A549 (cell line): Measurements from ENCODE around the gene NLRP10. TPM values are rescaled to one million over a fixed set of nuclear protein-coding genes. Genes with fewer than 3 reads are reported as not detected.

Experiments used
- ATAC-seq, 2 experiments: fragments of 200-7000 bp in 1 of 2; fragments of >200 bp in 1 of 2; cut with Nextera tagmentation in 1 of 2; cut with Tn5 transposase in 1 of 2; 3 replicates each; pipeline versions ENCODE4 v1.8.0 to v1.9.1; 2018 to 2020; ENCODE audit warnings: mild to moderate bottlenecking in 1 of 2, moderate library complexity in 1 of 2
- CTCF ChIA-PET: fragments of 300-600 bp; sonication (Branson Sonifier 250); formaldehyde crosslinking; extraction: SDS; loops from one replicate; lab custom pipeline; 2021; ENCODE audit warnings: antibody characterized with exemption, inconsistent platforms; lab: Yijun Ruan, JAX
- POLR2A ChIA-PET: fragments of 350-600 bp; formaldehyde crosslinking; extraction: SDS; loops from one replicate; lab custom pipeline; 2021; ENCODE audit warnings: antibody characterized with exemption, inconsistent platforms; lab: Yijun Ruan, JAX
- DNase-seq, 2 experiments: peaks; one replicate each; pipeline versions ENCODE4 v3.0.0 to v3.0.0-alpha.2; 2011 to 2016; ENCODE audit warnings: low read depth in 1 of 2, low spot score in 1 of 2
- FAIRE-seq: peaks from 2 replicates; lab custom pipeline; 2011; peaks lifted over from hg19 to GRCh38; lab: Jason Lieb, UNC
- H3K27ac ChIP-seq, 2 experiments: fragments of >200 bp; sonication (Bioruptor Twin); formaldehyde crosslinking; 3 replicates each; pipeline ENCODE4 v1.5.1; 2016 to 2017
- H3K4me1 ChIP-seq: fragments of >200 bp; sonication (Bioruptor Twin); formaldehyde crosslinking; 3 replicates; pipeline ENCODE4 v1.6.1; 2016
- H3K4me2 ChIP-seq: fragments of >200 bp; sonication (Bioruptor Twin); formaldehyde crosslinking; 3 replicates; pipeline ENCODE4 v1.6.1; 2016
- H3K4me3 ChIP-seq: fragments of >200 bp; sonication (Bioruptor Twin); formaldehyde crosslinking; 3 replicates; pipeline ENCODE4 v1.5.1; 2016
- H3K9me3 ChIP-seq: fragments of >200 bp; sonication (Bioruptor Twin); formaldehyde crosslinking; 3 replicates; pipeline ENCODE4 v1.6.1; 2016
- ATOH8 ChIP-seq: fragments of 250-450 bp; sonication (Bioruptor Pico); IDR thresholded peaks from 2 replicates; pipeline ENCODE4 v1.5.0; 2020; ENCODE audit warnings: low read depth, mild to moderate bottlenecking, moderate library complexity
- CBX2 ChIP-seq: fragments of 200-600 bp; sonication (generic); IDR thresholded peaks from 2 replicates; pipeline ENCODE4 v1.6.1; 2016; ENCODE audit warnings: low read depth, mild to moderate bottlenecking, borderline replicate concordance
- CBX8 ChIP-seq: fragments of 200-600 bp; sonication (generic); IDR thresholded peaks from 2 replicates; pipeline ENCODE4 v1.6.1; 2016
- CEBPB ChIP-seq, 2 experiments: fragments of >200 bp in 1 of 2; sonication (Bioruptor Twin) in 1 of 2; formaldehyde crosslinking in 1 of 2; IDR thresholded peaks; 2 replicates each; pipeline ENCODE4 v1.6.1; 2012 to 2016
- CHD4 ChIP-seq: fragments of 200-600 bp; sonication (generic); IDR thresholded peaks from 2 replicates; pipeline ENCODE4 v1.6.1; 2016; ENCODE audit warnings: antibody characterized with exemption, mild to moderate bottlenecking, borderline replicate concordance
- FOXS1 ChIP-seq: fragments of 250-450 bp; sonication (Bioruptor Pico); IDR thresholded peaks from 2 replicates; pipeline ENCODE4 v1.5.0; 2020; ENCODE audit warnings: mild to moderate bottlenecking, moderate library complexity
- HEYL ChIP-seq: fragments of 250-450 bp; sonication (Bioruptor Pico); IDR thresholded peaks from 2 replicates; pipeline ENCODE4 v1.8.0; 2021; ENCODE audit warnings: mild to moderate bottlenecking, moderate library complexity
- KDM5A ChIP-seq: fragments of 200-600 bp; sonication (generic); IDR thresholded peaks from 2 replicates; pipeline ENCODE4 v1.6.1; 2016; ENCODE audit warnings: antibody characterized with exemption, mild to moderate bottlenecking
- PHF8 ChIP-seq: fragments of 200-600 bp; sonication (generic); IDR thresholded peaks from 2 replicates; pipeline ENCODE4 v1.6.1; 2016; ENCODE audit warnings: low read depth, mild to moderate bottlenecking, antibody characterized with exemption, moderate library complexity, borderline replicate concordance
- POLR2AphosphoS2 ChIP-seq: conservative IDR thresholded peaks from 2 replicates; pipeline ENCODE4 v1.6.1; 2012; ENCODE audit warnings: low read length, improper control_type of control experiment, inconsistent platforms
- RNF2 ChIP-seq: fragments of 200-600 bp; sonication (generic); IDR thresholded peaks from 2 replicates; pipeline ENCODE4 v1.6.1; 2016; ENCODE audit warnings: low read depth, mild to moderate bottlenecking, antibody characterized with exemption, moderate library complexity, borderline replicate concordance
- TFCP2L1 ChIP-seq: fragments of 250-450 bp; sonication (Bioruptor Pico); IDR thresholded peaks from 2 replicates; pipeline ENCODE4 v1.5.0; 2021; ENCODE audit warnings: mild to moderate bottlenecking
- ZC3H11A ChIP-seq: fragments of 450-650 bp; IDR thresholded peaks from 2 replicates; pipeline ENCODE4 v1.6.1; 2014; ENCODE audit warnings: antibody characterized with exemption, mild to moderate bottlenecking
- ZFP36 ChIP-seq: fragments of 450-650 bp; IDR thresholded peaks from 2 replicates; pipeline ENCODE4 v1.6.1; 2014; ENCODE audit warnings: borderline replicate concordance; ENCODE audit not compliant: partially characterized antibody
- ZNF302 ChIP-seq: fragments of 250-450 bp; sonication (Bioruptor Pico); IDR thresholded peaks from 2 replicates; pipeline ENCODE4 v1.9.0; 2021; ENCODE audit warnings: inconsistent platforms, mild to moderate bottlenecking, moderate library complexity
- WGBS: methylation state at CpG from one replicate; pipeline ENCODE4 v1.1.6; 2017; ENCODE audit errors: missing lambda C conversion rate; 5-methylcytosine and 5-hydroxymethylcytosine counted together
- polyA plus RNA-seq, 4 experiments: library from polyadenylated mRNA; depleted of rRNA in 3 of 4; stranded (reverse); fragments of >200 nt; fragmentation: RNase III in 1 of 4; extraction: RNeasy Plus Mini Kit Qiagen cat#74134 plus additional on column Dnase treatment in 1 of 4; gene quantifications; 2 replicates in 3 of 4; 3 replicates in 1 of 4; pipeline ENCODE4 v1.2.3, GENCODE V29; 2011 to 2017
- small RNA-seq, 6 experiments: library from RNA; depleted of rRNA; stranded (forward); fragments of <200 nt; gene quantifications; one replicate each; pipeline ENCODE3, GENCODE V24; 2012
- TF ChIP-seq, protein P1 (sequence below): IDR thresholded peaks from 2 replicates; pipeline ENCODE4 v1.6.1; 2012; ENCODE audit warnings: low read depth, borderline replicate concordance

Gene NLRP10
- polyA plus RNA-seq, 2 of the 4 experiments (the other 2 are of a cell fraction): not detected

GRCh38 chr11:7924536-7924935 lies 40.7 kb downstream of the NLRP10 start:
- no peak overlapping the region for H3K27ac ChIP-seq
- H3K9me3 ChIP-seq: no peaks in the 10 kb centered on the region
- DNase-seq (no peak), FAIRE-seq (no peak), ATAC-seq (no peak)
- ChIA-PET CTCF (interaction anchor here (0.6 to 0.7 kb wide), 3 partner anchors 16 to 748 kb away, joined by 3 to 4 read pairs (median 3); no protein-coding TSS in a partner anchor), POLR2A (no interaction called here)
- no peak overlapping the region for H3K4me3 ChIP-seq
- no peak for TF ChIP-seq CHD4
- no peak for TF ChIP-seq ATOH8
- TF ChIP-seq ZFP36: no peak
- TF ChIP-seq TFCP2L1 (CRISPR knock-in tag): no peak
- no peak for TF ChIP-seq PHF8
- no peak for TF ChIP-seq CEBPB (IDR thresholded peaks at IDR 0.05)
- TF ChIP-seq CBX2: no peak
- TF ChIP-seq KDM5A: no peak
- TF ChIP-seq RNF2: no peak
- TF ChIP-seq ZC3H11A: no peak
- TF ChIP-seq CBX8: no peak
- no peak for TF ChIP-seq POLR2AphosphoS2
- TF ChIP-seq ZNF302 (CRISPR knock-in tag): no peak
- 70% methylated on average over 2 of the region's 2 CpGs for WGBS
- no peaks in the 10 kb centered on the region for H3K4me1 ChIP-seq
- no peak overlapping the region for H3K4me2 ChIP-seq

DNA sequence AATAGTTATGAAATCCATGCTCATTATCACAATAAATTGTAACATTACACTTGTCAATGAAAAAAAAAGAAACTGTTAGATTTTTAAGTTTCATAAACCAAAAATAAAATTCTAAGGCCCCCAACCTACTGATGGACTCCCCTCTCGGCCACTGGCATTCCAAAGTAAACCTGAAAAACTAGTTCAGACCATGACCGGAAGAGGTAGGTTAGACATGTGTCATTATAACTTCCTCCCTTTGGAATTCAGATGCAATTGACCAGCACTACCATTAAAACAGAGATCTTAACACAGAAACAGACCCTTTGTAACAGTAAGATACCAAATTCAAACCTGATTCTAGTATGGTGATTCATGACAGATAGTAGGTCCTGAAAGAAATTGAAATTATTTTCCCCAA lies 47.1 kb downstream of the NLRP10 start:
- ChIA-PET POLR2A (no interaction called here), CTCF (interaction anchor here (0.8 kb wide), 1 partner anchor 69 kb away, joined by 3 read pairs; the partner anchor contains the start of gene EIF3F)
- DNase-seq (no peak), ATAC-seq (no peak), FAIRE-seq (no peak)
- H3K27ac ChIP-seq: no peak overlapping the region
- no peaks in the 10 kb centered on the region for H3K4me1 ChIP-seq
- no peak overlapping the region for H3K4me2 ChIP-seq
- 53% methylated on average over 2 of the region's 2 CpGs for WGBS
- H3K4me3 ChIP-seq: no peak overlapping the region
- no peak for TF ChIP-seq ZNF302 (CRISPR knock-in tag)
- TF ChIP-seq, protein P1, sequence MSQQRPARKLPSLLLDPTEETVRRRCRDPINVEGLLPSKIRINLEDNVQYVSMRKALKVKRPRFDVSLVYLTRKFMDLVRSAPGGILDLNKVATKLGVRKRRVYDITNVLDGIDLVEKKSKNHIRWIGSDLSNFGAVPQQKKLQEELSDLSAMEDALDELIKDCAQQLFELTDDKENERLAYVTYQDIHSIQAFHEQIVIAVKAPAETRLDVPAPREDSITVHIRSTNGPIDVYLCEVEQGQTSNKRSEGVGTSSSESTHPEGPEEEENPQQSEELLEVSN: no peak
- no peak for TF ChIP-seq CBX8
- no peak for TF ChIP-seq FOXS1
- TF ChIP-seq HEYL: no peak
- no peaks in the 10 kb centered on the region for H3K9me3 ChIP-seq

Small RNA genes within 50 kb of the gene (small RNA-seq; reads per million reads assigned to genes)
- 0 to 1.3 (median 0) reads per million in 6 experiments for gene COX6CP5

Other genes with a start within 250 kb of the NLRP10 start
- gene OR5P2, start 168.5 kb downstream of the NLRP10 start, polyA plus RNA-seq (2011; rRNA removed): not detected in 2 replicates
- gene OR5P2, start 168.5 kb downstream of the NLRP10 start, polyA plus RNA-seq (2017; fragmentation: RNase III; extraction: RNeasy Plus Mini Kit Qiagen cat#74134 plus additional on column Dnase treatment): not detected in 3 replicates
- not detected in 2 replicates for gene OR5P3, start 134.6 kb downstream of the NLRP10 start, polyA plus RNA-seq (2011; rRNA removed)
- gene OR5P3, start 134.6 kb downstream of the NLRP10 start, polyA plus RNA-seq (2017; fragmentation: RNase III; extraction: RNeasy Plus Mini Kit Qiagen cat#74134 plus additional on column Dnase treatment): not detected in 3 replicates
- not detected in 2 replicates for gene OR10A6, start 34.2 kb downstream of the NLRP10 start, polyA plus RNA-seq (2011; rRNA removed)
- not detected in 3 replicates for gene OR10A6, start 34.2 kb downstream of the NLRP10 start, polyA plus RNA-seq (2017; fragmentation: RNase III; extraction: RNeasy Plus Mini Kit Qiagen cat#74134 plus additional on column Dnase treatment)
- gene OR10A3, start 23.7 kb downstream of the NLRP10 start, polyA plus RNA-seq (2011; rRNA removed): not detected in 2 replicates
- not detected in 3 replicates for gene OR10A3, start 23.7 kb downstream of the NLRP10 start, polyA plus RNA-seq (2017; fragmentation: RNase III; extraction: RNeasy Plus Mini Kit Qiagen cat#74134 plus additional on column Dnase treatment)
- gene EIF3F, start 21.9 kb upstream of the NLRP10 start, polyA plus RNA-seq (2011; rRNA removed): 119 and 191 TPM in 2 replicates
- 274 to 293 TPM (median 278 TPM) in 3 replicates for gene EIF3F, start 21.9 kb upstream of the NLRP10 start, polyA plus RNA-seq (2017; fragmentation: RNase III; extraction: RNeasy Plus Mini Kit Qiagen cat#74134 plus additional on column Dnase treatment)
- 11.3 and 11.7 TPM in 2 replicates for gene TUB, start 115.8 kb upstream of the NLRP10 start, polyA plus RNA-seq (2011; rRNA removed)
- 12.5 to 13.2 TPM (median 12.8 TPM) in 3 replicates for gene TUB, start 115.8 kb upstream of the NLRP10 start, polyA plus RNA-seq (2017; fragmentation: RNase III; extraction: RNeasy Plus Mini Kit Qiagen cat#74134 plus additional on column Dnase treatment)
- 3.2 and 3.4 TPM in 2 replicates for gene RIC3, start 203.6 kb upstream of the NLRP10 start, polyA plus RNA-seq (2011; rRNA removed)
- 1.7 to 3.3 TPM (median 2.3 TPM) in 3 replicates for gene RIC3, start 203.6 kb upstream of the NLRP10 start, polyA plus RNA-seq (2017; fragmentation: RNase III; extraction: RNeasy Plus Mini Kit Qiagen cat#74134 plus additional on column Dnase treatment)